SHP77 treated with DMSO at 0.1 percent for 48 hours (cell line): ENCODE data around the gene LYPD6.
"Not testable (repeated sequence)": the region's sequence is repeated elsewhere in the genome, so short reads cannot be mapped to it uniquely, and the experiment has no call there.

Source experiments
- DNase-seq: peaks from one replicate; lab custom pipeline; 2025; lab: John Stamatoyannopoulos, UW

LYPD6 gene

GRCh38 chr2:149330127-149331022 is at the start of gene LYPD6:
LYPD6 (plus strand) TSS chr2:149330587; CDS start chr2:149437709, 107,122 bp downstream.
- DNase-seq, result peak; percentile 2

- no peak for DNase-seq
Measured at GRCh38 chr2:149281441-149281840, 48.9 kb upstream of the LYPD6 start.

GRCh38 chr2:149290662-149291061 is 39.7 kb upstream of the LYPD6 start:
- DNase-seq, result no peak

- no peak for DNase-seq
Measured at GRCh38 chr2:149291881-149292280, 38.5 kb upstream of the LYPD6 start.

- no peak for DNase-seq
Measured at GRCh38 chr2:149296031-149296430, 34.4 kb upstream of the LYPD6 start.

GRCh38 chr2:149307014-149307413 is 23.4 kb upstream of the LYPD6 start:
- DNase-seq, result no peak

- no peak for DNase-seq
Measured at GRCh38 chr2:149310349-149310748, 20.0 kb upstream of the LYPD6 start.

- DNase-seq, result no peak
Measured at GRCh38 chr2:149312039-149312438, 18.3 kb upstream of the LYPD6 start.

GRCh38 chr2:149313512-149313972 is 16.8 kb upstream of the LYPD6 start:
- peak; percentile 55 for DNase-seq

- DNase-seq, result no peak
Measured at GRCh38 chr2:149314687-149315086, 15.7 kb upstream of the LYPD6 start.

GRCh38 chr2:149315461-149315860 is 14.9 kb upstream of the LYPD6 start:
- no peak for DNase-seq

- not testable (repeated sequence) for DNase-seq
Measured at GRCh38 chr2:149318566-149318965, 11.8 kb upstream of the LYPD6 start.

- no peak for DNase-seq
Measured at GRCh38 chr2:149320362-149320761, 10.0 kb upstream of the LYPD6 start.

GRCh38 chr2:149329068-149329467 is 1.3 kb upstream of the LYPD6 start:
- DNase-seq, result no peak

- no peak for DNase-seq
Measured at GRCh38 chr2:149329489-149330126, 779 bp upstream of the LYPD6 start.

GRCh38 chr2:149331023-149331400 is 625 bp downstream of the LYPD6 start:
- DNase-seq, result no peak

- no peak for DNase-seq
Measured at GRCh38 chr2:149332364-149332763, 2.0 kb downstream of the LYPD6 start.

GRCh38 chr2:149333636-149334035 is 3.2 kb downstream of the LYPD6 start:
- DNase-seq, result no peak

GRCh38 chr2:149334156-149334555 is 3.8 kb downstream of the LYPD6 start:
- no peak for DNase-seq

- no peak for DNase-seq
Measured at GRCh38 chr2:149339324-149339723, 8.9 kb downstream of the LYPD6 start.

GRCh38 chr2:149342509-149342908 is 12.1 kb downstream of the LYPD6 start:
- DNase-seq, result no peak

GRCh38 chr2:149344105-149344504 is 13.7 kb downstream of the LYPD6 start:
- no peak for DNase-seq

GRCh38 chr2:149346272-149346671 is 15.9 kb downstream of the LYPD6 start:
- DNase-seq, result no peak
